GM23338 (cell line): ENCODE data around the gene APPL2.

Source experiments
- CREB1 ChIP-seq: fragments of 250-450 bp; sonication (Bioruptor Pico); IDR thresholded peaks from 2 replicates; pipeline ENCODE4 v1.5.0; 2020; ENCODE audit warnings: low read depth, mild to moderate bottlenecking, moderate library complexity
- ETS1 ChIP-seq: IDR thresholded peaks from 2 replicates; pipeline ENCODE4 v1.6.1; 2016; ENCODE audit warnings: antibody characterized with exemption
- EZH2 ChIP-seq: fragments of 200-600 bp; sonication (generic); IDR thresholded peaks from one replicate; pipeline ENCODE4 v1.8.0; 2017; ENCODE audit warnings: antibody characterized with exemption, mild to moderate bottlenecking, low read depth; ENCODE audit not compliant: unreplicated experiment
- EZH2phosphoT487 ChIP-seq: fragments of 200-600 bp; sonication (generic); IDR thresholded peaks from one replicate; pipeline ENCODE4 v1.8.1; 2018; ENCODE audit warnings: antibody characterized with exemption; ENCODE audit not compliant: unreplicated experiment
- JUNB ChIP-seq: IDR thresholded peaks from one replicate; pipeline ENCODE4 v1.6.1; 2016; ENCODE audit warnings: antibody characterized with exemption; ENCODE audit not compliant: unreplicated experiment
- NANOG ChIP-seq: IDR thresholded peaks from 2 replicates; pipeline ENCODE4 v1.6.1; 2016; ENCODE audit warnings: antibody characterized with exemption, borderline replicate concordance
- POLR2AphosphoS5 ChIP-seq: IDR thresholded peaks from 2 replicates; pipeline ENCODE4 v1.6.1; 2016; ENCODE audit warnings: antibody characterized with exemption, low read depth
- STAT1 ChIP-seq: IDR thresholded peaks from one replicate; pipeline ENCODE4 v1.6.1; 2016; ENCODE audit warnings: antibody characterized with exemption; ENCODE audit not compliant: unreplicated experiment
- ZNF114 ChIP-seq: fragments of 250-450 bp; sonication (Bioruptor Pico); IDR thresholded peaks from 2 replicates; pipeline ENCODE4 v1.5.0; 2020; ENCODE audit warnings: mild to moderate bottlenecking, moderate library complexity
- ZNF331 ChIP-seq: fragments of 250-450 bp; sonication (Bioruptor Pico); IDR thresholded peaks from 2 replicates; pipeline ENCODE4 v1.5.0; 2020; ENCODE audit warnings: low read depth, mild to moderate bottlenecking, moderate library complexity
- TF ChIP-seq, protein P1 (sequence below), 2 experiments: fragments of 200-600 bp in 1 of 2; sonication (generic) in 1 of 2; conservative IDR thresholded peaks; 2 replicates each; pipeline versions ENCODE4 v1.5.1 to v1.6.1; 2016 to 2017; ENCODE audit warnings: antibody characterized with exemption in 2 of 2, low read depth in 2 of 2, mild to moderate bottlenecking in 2 of 2, moderate library complexity in 1 of 2
- TF ChIP-seq, protein P2 (sequence below): IDR thresholded peaks from one replicate; pipeline ENCODE4 v1.6.1; 2018; ENCODE audit warnings: antibody characterized with exemption; ENCODE audit not compliant: unreplicated experiment

GRCh38 chr12:105201299-105201698, 34.7 kb downstream of the APPL2 start:
- TF ChIP-seq, protein P1, sequence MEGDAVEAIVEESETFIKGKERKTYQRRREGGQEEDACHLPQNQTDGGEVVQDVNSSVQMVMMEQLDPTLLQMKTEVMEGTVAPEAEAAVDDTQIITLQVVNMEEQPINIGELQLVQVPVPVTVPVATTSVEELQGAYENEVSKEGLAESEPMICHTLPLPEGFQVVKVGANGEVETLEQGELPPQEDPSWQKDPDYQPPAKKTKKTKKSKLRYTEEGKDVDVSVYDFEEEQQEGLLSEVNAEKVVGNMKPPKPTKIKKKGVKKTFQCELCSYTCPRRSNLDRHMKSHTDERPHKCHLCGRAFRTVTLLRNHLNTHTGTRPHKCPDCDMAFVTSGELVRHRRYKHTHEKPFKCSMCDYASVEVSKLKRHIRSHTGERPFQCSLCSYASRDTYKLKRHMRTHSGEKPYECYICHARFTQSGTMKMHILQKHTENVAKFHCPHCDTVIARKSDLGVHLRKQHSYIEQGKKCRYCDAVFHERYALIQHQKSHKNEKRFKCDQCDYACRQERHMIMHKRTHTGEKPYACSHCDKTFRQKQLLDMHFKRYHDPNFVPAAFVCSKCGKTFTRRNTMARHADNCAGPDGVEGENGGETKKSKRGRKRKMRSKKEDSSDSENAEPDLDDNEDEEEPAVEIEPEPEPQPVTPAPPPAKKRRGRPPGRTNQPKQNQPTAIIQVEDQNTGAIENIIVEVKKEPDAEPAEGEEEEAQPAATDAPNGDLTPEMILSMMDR (conservative IDR thresholded peaks at IDR 0.05; ENCODE audit: low read depth in 2 of 2) = no peak
- TF ChIP-seq POLR2AphosphoS5 (no peak), EZH2 (no peak), ETS1 (no peak), EZH2phosphoT487 (no peak), ZNF114 (CRISPR knock-in tag) (no peak), JUNB (no peak), STAT1 (no peak), ZNF331 (CRISPR knock-in tag) (no peak), NANOG (no peak), CREB1 (no peak)
- TF ChIP-seq, protein P2, sequence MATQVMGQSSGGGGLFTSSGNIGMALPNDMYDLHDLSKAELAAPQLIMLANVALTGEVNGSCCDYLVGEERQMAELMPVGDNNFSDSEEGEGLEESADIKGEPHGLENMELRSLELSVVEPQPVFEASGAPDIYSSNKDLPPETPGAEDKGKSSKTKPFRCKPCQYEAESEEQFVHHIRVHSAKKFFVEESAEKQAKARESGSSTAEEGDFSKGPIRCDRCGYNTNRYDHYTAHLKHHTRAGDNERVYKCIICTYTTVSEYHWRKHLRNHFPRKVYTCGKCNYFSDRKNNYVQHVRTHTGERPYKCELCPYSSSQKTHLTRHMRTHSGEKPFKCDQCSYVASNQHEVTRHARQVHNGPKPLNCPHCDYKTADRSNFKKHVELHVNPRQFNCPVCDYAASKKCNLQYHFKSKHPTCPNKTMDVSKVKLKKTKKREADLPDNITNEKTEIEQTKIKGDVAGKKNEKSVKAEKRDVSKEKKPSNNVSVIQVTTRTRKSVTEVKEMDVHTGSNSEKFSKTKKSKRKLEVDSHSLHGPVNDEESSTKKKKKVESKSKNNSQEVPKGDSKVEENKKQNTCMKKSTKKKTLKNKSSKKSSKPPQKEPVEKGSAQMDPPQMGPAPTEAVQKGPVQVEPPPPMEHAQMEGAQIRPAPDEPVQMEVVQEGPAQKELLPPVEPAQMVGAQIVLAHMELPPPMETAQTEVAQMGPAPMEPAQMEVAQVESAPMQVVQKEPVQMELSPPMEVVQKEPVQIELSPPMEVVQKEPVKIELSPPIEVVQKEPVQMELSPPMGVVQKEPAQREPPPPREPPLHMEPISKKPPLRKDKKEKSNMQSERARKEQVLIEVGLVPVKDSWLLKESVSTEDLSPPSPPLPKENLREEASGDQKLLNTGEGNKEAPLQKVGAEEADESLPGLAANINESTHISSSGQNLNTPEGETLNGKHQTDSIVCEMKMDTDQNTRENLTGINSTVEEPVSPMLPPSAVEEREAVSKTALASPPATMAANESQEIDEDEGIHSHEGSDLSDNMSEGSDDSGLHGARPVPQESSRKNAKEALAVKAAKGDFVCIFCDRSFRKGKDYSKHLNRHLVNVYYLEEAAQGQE = no peak
